ENCODE measurements around the gene S100A10.

S100A10 gene

GRCh38 chr1:152014943-152015342 is 21.3 kb upstream of the S100A10 start:
- Histone ChIP-seq H3K9me3 (ENCODE audit: control insufficient read depth, low read length) (no peaks in the 10 kb centered on the region), H3K4me3 (ENCODE audit: insufficient read depth, low read depth, low read length) (no peak overlapping the region), H3K4me1 (ENCODE audit: control insufficient read depth, insufficient read depth, low read length) (no peaks in the 10 kb centered on the region), H3K36me3 (ENCODE audit: control insufficient read depth, insufficient read depth, low read length) (no peaks in the 10 kb centered on the region), H3K27me3 (ENCODE audit: control insufficient read depth, insufficient read depth, low read length, poor library complexity, severe bottlenecking) (no peaks in the 10 kb centered on the region), H3K27ac (ENCODE audit: insufficient read depth, low read depth, low read length, poor library complexity, severe bottlenecking) (no peak overlapping the region)
- 88 to 90% methylated on average over 1 of the region's 1 CpG for WGBS, 2 experiments

GRCh38 chr1:152013664-152014237 is 20.1 kb upstream of the S100A10 start:
- Histone ChIP-seq H3K36me3 (ENCODE audit: control insufficient read depth, insufficient read depth, low read length) (no peaks in the 10 kb centered on the region), H3K4me1 (ENCODE audit: control insufficient read depth, insufficient read depth, low read length) (no peaks in the 10 kb centered on the region), H3K4me3 (ENCODE audit: insufficient read depth, low read depth, low read length) (no peak overlapping the region), H3K27ac (ENCODE audit: insufficient read depth, low read depth, low read length, poor library complexity, severe bottlenecking) (no peak overlapping the region), H3K9me3 (ENCODE audit: control insufficient read depth, low read length) (no peaks in the 10 kb centered on the region), H3K27me3 (ENCODE audit: control insufficient read depth, insufficient read depth, low read length, poor library complexity, severe bottlenecking) (no peaks in the 10 kb centered on the region)
- 5 to 10% methylated on average over 3 of the region's 3 CpGs for WGBS, 2 experiments

DNA sequence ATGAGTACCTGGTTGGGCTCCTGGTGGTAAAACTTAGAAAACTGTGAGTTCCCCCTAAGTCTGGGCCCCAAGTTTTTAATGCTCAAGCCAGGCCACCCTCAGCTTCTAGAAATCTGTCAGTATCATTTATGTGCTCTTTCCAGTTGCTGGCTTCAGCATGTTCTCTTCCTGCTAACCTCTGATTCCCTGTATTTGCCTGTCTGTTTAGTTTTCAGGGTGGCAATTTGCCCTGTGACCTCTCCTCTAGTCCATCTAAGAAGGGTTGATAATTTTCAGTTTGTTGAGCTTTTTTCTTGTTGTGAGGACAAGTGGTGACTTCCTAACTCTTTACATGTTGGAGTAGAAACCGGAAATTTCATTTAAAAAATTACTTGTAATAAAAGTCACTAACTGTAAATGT is 16.0 kb upstream of the S100A10 start:
- 100% methylated on average over 1 of the region's 1 CpG; no CpG with 5 or more reads in 1 of the 2 experiments for WGBS, 2 experiments
- Histone ChIP-seq H3K4me1 (ENCODE audit: control insufficient read depth, insufficient read depth, low read length) (no peaks in the 10 kb centered on the region), H3K36me3 (ENCODE audit: control insufficient read depth, insufficient read depth, low read length) (no peaks in the 10 kb centered on the region), H3K27ac (ENCODE audit: insufficient read depth, low read depth, low read length, poor library complexity, severe bottlenecking) (no peak overlapping the region), H3K9me3 (ENCODE audit: control insufficient read depth, low read length) (no peaks in the 10 kb centered on the region), H3K4me3 (ENCODE audit: insufficient read depth, low read depth, low read length) (no peak overlapping the region), H3K27me3 (ENCODE audit: control insufficient read depth, insufficient read depth, low read length, poor library complexity, severe bottlenecking) (no peaks in the 10 kb centered on the region)

DNA sequence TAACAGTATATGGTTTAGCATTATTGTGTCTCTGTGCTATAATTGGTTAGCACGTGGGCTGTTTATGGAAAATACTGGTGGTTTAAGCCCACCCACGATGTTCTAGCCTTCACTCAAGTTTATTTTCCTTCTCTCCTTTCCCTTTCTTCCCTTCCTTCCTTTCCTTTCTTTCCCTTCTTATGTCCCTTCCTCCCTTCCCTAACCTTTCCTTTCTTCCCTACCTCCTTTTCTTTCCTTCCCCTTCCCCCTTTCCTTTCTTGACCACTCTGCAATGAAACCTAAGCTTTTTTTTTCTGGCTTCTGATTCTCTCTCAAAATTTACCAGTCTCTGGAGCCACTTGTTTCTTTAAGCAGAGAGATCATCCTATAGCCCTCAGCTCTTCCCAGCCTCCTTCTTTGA is 13.4 kb upstream of the S100A10 start:
- H3K9me3 ChIP-seq (ENCODE audit: control insufficient read depth, low read length): no peaks in the 10 kb centered on the region
- WGBS, 2 experiments: 85 to 95% methylated on average over 2 of the region's 2 CpGs

GRCh38 chr1:152005360-152005912 is 11.8 kb upstream of the S100A10 start:
- no peaks in the 10 kb centered on the region for H3K9me3 ChIP-seq (ENCODE audit: control insufficient read depth, low read length)
- 64 to 69% methylated on average over 3 to 4 of the region's 4 CpGs for WGBS, 2 experiments
- no peak overlapping the region for H3K4me3 ChIP-seq (ENCODE audit: insufficient read depth, low read depth, low read length)
- H3K36me3 ChIP-seq (ENCODE audit: control insufficient read depth, insufficient read depth, low read length): no peaks in the 10 kb centered on the region
- peaks cover 5% of the 10 kb centered on the region for H3K27me3 ChIP-seq (ENCODE audit: control insufficient read depth, insufficient read depth, low read length, poor library complexity, severe bottlenecking)
- H3K27ac ChIP-seq (ENCODE audit: insufficient read depth, low read depth, low read length, poor library complexity, severe bottlenecking): no peak overlapping the region
- H3K4me1 ChIP-seq (ENCODE audit: control insufficient read depth, insufficient read depth, low read length): no peaks in the 10 kb centered on the region

More for the DNA sequence above, 13.4 kb upstream of the S100A10 start:
- Histone ChIP-seq H3K36me3 (ENCODE audit: control insufficient read depth, insufficient read depth, low read length) (no peaks in the 10 kb centered on the region), H3K4me1 (ENCODE audit: control insufficient read depth, insufficient read depth, low read length) (no peaks in the 10 kb centered on the region), H3K27ac (ENCODE audit: insufficient read depth, low read depth, low read length, poor library complexity, severe bottlenecking) (no peak overlapping the region), H3K4me3 (ENCODE audit: insufficient read depth, low read depth, low read length) (no peak overlapping the region), H3K27me3 (ENCODE audit: control insufficient read depth, insufficient read depth, low read length, poor library complexity, severe bottlenecking) (peaks cover 5% of the 10 kb centered on the region)

DNA sequence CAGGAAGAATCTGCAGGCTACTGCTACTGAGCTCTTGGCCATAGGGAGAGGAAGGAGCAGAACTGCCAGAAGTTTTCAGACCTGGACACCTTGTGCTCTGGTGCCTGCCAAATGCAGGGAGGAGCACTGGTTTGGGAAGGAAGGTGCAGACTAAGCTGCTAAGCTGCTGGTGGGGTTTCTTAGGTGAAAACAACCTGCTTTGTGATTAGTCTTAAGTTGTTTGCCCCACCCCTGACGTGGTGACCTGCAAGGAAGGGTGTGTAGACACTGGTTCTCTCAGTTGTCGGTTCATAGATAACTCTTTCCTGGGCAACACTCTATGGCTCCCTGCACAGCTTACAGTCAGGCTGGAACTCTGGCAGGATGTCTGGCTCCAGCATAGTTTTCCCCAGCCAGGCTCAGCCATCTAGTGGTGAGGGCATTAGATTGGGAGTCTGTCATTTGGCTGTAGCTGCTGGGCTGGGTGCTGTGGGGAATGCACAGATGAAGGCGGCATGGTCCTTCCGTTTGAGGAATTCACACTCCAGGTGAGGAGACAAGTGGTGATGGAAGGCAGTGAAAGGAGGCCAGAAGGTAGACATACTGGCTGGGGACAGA is 10.3 kb upstream of the S100A10 start:
- Histone ChIP-seq H3K9me3 (ENCODE audit: control insufficient read depth, low read length) (no peaks in the 10 kb centered on the region), H3K4me1 (ENCODE audit: control insufficient read depth, insufficient read depth, low read length) (no peaks in the 10 kb centered on the region), H3K27ac (ENCODE audit: insufficient read depth, low read depth, low read length, poor library complexity, severe bottlenecking) (no peak overlapping the region), H3K36me3 (ENCODE audit: control insufficient read depth, insufficient read depth, low read length) (no peaks in the 10 kb centered on the region), H3K4me3 (ENCODE audit: insufficient read depth, low read depth, low read length) (no peak overlapping the region), H3K27me3 (ENCODE audit: control insufficient read depth, insufficient read depth, low read length, poor library complexity, severe bottlenecking) (peaks cover 7% of the 10 kb centered on the region)
- WGBS, 2 experiments: 75 to 82% methylated on average over 4 of the region's 4 CpGs

- Histone ChIP-seq H3K36me3 (ENCODE audit: control insufficient read depth, insufficient read depth, low read length) (no peaks in the 10 kb centered on the region), H3K4me1 (ENCODE audit: control insufficient read depth, insufficient read depth, low read length) (no peaks in the 10 kb centered on the region), H3K27ac (ENCODE audit: insufficient read depth, low read depth, low read length, poor library complexity, severe bottlenecking) (no peak overlapping the region), H3K27me3 (ENCODE audit: control insufficient read depth, insufficient read depth, low read length, poor library complexity, severe bottlenecking) (peaks cover 15% of the 10 kb centered on the region), H3K9me3 (ENCODE audit: control insufficient read depth, low read length) (no peaks in the 10 kb centered on the region), H3K4me3 (ENCODE audit: insufficient read depth, low read depth, low read length) (no peak overlapping the region)
- 91 to 94% methylated on average over 3 of the region's 3 CpGs for WGBS, 2 experiments
Observed at GRCh38 chr1:152002960-152003359, 9.3 kb upstream of the S100A10 start.

- WGBS, 2 experiments: 69 to 72% methylated on average over 3 of the region's 4 CpGs
Observed at GRCh38 chr1:152001631-152002584, 8.2 kb upstream of the S100A10 start.

DNA sequence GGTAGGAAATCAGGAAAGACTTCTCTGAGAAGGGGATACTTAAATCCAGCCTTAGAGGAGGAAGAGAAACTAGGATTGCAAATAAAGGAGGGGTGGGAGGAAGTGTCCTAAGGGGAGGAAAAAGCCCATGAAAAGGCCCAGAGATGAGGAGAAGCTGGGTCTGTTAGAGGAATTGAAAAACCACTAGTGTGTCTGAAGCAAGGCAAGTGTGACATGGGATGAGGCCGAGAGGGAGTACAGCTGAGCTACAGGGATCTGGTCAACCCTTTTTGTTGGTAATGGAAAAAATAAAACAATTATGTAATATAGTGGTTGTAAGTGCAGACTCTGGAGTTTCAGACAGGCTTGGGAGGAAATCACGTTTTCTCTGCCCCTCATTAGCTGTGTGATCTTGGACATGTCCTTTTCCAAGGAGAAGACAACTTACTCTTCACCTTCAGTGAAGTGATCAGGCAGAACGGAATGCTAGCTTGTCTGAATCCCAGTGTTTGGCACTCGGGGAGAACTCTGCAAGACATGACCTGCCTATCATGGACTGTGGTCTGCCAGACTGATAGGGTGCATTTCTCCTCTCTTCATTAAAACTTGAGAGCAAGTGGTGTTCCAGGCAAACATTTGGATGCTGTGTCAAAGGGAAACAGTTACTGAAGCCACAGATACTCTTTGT is 7.4 kb upstream of the S100A10 start:
- 79 to 81% methylated on average over 4 of the region's 4 CpGs for whole genome bisulfite sequencing, 2 experiments
- Histone ChIP-seq H3K9me3 (ENCODE audit: control insufficient read depth, low read length) (no peaks in the 10 kb centered on the region), H3K27ac (ENCODE audit: insufficient read depth, low read depth, low read length, poor library complexity, severe bottlenecking) (no peak overlapping the region), H3K27me3 (ENCODE audit: control insufficient read depth, insufficient read depth, low read length, poor library complexity, severe bottlenecking) (peaks cover 19% of the 10 kb centered on the region), H3K4me3 (ENCODE audit: insufficient read depth, low read depth, low read length) (no peak overlapping the region), H3K4me1 (ENCODE audit: control insufficient read depth, insufficient read depth, low read length) (no peaks in the 10 kb centered on the region), H3K36me3 (ENCODE audit: control insufficient read depth, insufficient read depth, low read length) (no peaks in the 10 kb centered on the region)

More at GRCh38 chr1:152001631-152002584, 8.2 kb upstream of the S100A10 start:
- Histone ChIP-seq H3K36me3 (ENCODE audit: control insufficient read depth, insufficient read depth, low read length) (no peaks in the 10 kb centered on the region), H3K4me1 (ENCODE audit: control insufficient read depth, insufficient read depth, low read length) (no peaks in the 10 kb centered on the region), H3K27me3 (ENCODE audit: control insufficient read depth, insufficient read depth, low read length, poor library complexity, severe bottlenecking) (peaks cover 19% of the 10 kb centered on the region), H3K27ac (ENCODE audit: insufficient read depth, low read depth, low read length, poor library complexity, severe bottlenecking) (no peak overlapping the region), H3K4me3 (ENCODE audit: insufficient read depth, low read depth, low read length) (no peak overlapping the region), H3K9me3 (ENCODE audit: control insufficient read depth, low read length) (no peaks in the 10 kb centered on the region)
